HG02981 (cell line): ENCODE results near the gene CCNY.

Experiments
- ATAC-seq: cut with Tn5 transposase; IDR thresholded peaks from one replicate; pipeline ENCODE4 v1.9.1; 2021; ENCODE audit warnings: mild to moderate bottlenecking, moderate library complexity; ENCODE audit not compliant: unreplicated experiment

CCNY gene

DNA sequence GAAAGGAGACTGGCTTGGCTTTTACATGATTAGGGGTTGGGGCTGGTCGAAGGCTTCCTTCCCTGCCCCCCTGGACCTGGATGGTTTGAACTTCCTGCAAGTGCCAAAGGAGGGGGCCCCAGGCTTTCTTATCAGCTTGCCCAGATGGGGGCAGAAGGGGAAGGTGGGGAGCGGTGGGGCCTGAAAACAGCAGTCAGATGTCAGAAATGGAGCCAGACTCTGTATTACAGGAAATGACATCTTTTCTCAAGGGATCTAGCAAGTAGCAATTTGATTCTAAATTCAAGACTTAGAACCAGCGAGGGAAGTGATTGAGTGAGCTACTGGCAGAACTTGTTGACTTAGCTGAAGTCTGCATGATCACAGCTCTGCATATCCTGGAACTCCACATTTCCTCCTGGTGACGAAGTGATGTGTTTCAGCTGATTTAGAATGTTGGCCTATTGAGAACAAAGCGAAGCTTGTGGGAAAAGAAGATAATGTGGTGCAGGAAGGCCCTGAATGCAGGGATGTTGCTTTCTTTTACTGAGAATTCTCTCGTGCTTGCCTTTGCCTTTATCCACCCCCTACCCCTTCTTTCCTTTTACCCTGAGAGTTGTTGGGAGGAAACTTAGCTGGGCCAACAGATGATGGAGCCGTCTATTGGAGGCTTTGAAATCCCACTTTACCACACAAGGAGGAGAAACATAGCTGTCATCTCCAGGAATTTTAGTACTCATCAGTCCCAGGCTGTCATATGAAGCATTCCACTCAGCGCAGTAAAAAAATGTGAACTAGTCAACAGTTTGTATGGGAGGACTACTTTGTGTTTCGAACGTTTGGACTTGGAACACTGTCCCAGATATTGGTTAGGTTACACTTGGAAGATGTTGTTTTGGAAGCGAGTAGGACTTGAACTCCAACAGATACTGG lies 43.2 kb downstream of the CCNY start:
- ATAC-seq: peak; percentile 68

DNA sequence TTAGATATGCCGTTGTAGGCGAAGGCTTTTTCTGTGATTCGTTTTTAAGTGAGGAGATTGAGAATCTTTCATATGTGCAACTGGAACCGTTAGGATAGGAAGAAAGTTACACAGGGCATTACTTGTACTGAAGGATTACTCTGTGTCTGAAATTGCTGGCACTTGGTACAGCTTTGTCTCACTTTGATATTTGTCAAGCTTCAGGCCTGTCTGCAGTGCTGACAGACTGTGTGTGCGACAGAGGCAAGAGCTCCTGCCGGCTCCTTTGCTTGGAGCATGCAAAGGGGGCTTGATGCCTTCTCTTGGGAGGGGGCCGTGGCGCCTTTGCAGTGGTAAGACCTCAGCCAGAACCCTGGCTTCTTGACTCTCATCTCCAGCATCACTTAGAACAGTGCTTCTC lies 45.8 kb downstream of the CCNY start:
- ATAC-seq: no peak

DNA sequence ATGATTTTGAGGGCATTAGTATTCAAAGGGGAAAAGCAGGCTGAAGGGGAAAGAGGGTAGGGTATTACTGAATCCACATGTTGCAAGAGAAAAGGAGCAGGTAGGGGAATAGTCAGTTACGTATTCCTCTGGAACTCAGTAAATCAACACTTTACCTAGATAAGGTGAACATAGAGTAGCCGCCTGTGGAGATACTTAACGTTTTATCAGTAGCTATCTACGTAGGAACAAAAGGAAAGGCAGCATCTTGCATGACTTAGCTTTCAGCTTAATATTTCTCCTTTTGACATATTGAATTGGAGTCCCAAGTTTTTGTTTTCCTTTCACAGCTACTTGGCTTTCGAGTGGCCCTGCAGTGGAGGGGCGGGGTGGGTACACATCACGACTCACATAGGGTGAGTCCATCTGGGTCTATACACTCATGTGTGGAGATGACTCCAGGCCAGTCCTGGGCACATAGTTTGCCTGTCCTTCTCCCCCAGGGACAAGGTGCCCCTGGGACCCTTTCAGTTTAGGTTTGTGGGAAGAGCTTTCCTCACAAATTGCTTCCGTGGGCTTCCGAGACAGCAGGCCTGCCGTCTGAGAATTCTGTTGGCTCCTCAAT lies 48.1 kb downstream of the CCNY start:
- ATAC-seq: no peak

DNA sequence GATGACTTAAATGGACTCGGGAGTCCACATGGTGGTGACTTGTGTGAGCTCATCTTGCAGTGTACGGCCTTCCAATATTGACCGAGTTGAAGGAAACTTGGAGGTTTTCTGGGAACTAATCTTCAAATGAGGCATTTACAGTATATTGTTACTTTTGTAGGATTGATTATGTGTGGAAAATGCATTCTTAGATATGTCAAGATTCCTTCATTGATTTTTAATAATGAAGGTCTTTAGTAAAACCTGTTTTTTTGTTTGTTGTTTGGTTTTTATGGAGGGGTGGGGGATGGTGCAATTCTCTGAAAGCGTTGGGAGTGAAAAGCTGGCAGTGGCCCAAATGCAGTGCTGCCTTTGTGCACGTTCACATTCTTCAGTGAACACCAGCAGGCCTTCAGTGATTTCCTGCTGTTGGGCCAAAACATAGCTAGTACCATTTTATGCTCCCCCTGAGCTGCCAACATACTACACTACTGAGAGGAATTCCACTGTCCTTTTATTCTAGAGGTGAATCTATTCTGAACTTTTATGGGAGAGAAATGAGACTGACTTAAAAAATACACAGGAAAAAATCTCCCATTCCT lies 50.4 kb downstream of the CCNY start:
- ATAC-seq: no peak

DNA sequence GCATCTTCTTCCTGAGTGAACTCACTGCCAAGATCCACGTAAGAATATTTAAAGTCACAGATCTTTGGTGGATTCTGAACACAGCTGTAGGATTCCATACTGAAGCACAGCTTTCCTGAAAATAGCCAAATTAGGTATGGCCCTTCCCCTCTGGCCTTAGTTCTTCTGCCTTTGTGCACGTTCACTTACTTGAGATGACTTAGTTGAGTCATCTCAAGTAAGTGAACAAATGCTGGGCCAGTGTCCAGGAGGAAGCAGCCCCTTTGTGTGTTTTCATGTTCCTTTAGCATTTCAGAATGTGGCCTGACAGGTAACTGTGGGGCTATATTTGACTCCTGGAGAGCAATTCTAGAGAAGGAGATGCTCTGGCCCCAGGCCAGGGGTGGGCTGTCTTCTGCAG lies 51.5 kb downstream of the CCNY start:
- ATAC-seq: peak; percentile 75

DNA sequence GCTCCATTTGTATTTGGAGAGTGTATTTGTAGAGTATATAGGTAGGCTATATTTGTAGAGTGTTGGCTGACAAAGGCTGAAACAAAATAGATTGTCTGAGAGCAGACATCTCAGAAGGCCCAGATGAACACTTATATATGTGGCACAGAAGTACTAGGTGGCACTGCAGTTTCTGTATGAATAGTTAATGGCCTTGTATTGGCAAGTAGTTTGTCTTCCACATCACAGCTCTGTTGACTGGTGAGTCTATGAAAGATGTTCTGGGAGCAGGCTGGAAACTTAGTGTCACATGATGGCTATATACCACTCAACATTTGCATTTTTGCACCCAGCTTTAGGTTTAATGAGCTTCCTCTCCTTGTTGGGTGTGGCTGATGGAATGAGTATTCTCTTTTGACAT lies 51.9 kb downstream of the CCNY start:
- ATAC-seq: peak; percentile 44

DNA sequence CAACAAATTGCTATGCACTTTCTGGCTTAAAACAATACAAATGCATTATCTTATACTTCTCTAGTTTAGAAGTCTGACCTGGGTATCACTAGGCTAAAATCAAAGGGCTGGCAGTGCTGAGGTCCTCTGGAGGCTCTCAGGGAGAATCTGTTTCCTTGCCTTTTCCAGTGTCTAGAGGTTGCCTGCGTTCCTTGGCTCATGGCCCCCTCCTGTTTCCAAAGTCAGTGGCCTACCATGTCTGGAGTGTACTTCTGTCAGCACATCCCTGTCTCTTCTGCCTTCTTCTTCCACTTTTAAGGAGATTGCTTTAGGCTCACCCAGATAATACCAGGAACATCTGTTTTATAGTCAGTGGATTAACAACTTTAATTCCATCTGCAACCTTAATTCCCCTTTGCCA lies 52.4 kb downstream of the CCNY start:
- ATAC-seq: no peak

DNA sequence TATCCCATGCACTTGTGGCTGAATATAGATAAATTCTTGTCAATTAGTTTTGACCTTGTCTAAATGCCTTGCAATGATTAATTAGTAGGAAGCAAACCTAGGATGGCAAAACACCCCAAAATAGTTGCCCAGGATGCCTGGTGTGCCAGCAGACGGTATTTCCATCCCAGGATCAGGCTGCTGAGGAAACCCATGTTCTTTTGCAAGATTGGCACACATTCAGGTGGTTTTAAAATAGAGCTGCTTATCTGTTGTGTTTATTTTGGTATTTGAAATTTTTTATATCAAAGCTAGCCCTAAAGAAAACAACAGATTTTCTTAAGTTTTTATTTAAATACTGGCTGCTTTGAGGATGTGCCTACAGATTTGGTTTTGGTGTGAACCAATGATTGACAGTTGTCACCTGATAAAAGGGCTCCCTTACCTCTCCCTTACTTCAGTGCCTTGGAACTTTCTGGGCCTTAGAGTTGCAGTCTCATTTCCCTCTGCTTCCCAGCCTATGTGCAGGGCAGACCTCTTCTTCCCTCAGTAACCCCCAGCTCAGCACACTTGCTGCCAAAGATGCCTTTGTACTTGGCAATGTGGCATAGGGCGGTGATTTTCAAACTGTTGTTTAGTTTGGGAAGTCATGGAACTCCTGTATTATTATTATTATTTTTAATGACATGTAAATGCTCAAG lies 54.0 kb downstream of the CCNY start:
- no peak for ATAC-seq

DNA sequence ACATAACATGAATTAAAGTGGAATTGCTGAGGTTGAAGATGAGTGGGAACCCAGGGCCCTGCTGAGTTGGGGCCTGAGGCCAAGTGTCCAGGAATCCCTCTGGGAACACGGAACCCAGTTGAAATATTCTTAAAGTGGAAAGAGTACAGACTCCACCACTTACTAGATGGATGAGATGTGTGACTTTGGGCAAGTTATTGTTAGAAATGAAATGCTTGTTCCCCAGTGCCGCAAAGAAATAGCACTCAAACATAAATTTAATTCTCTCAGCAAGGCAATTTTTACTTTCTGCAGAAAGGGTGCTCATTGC lies 54.5 kb downstream of the CCNY start:
- no peak for ATAC-seq

DNA sequence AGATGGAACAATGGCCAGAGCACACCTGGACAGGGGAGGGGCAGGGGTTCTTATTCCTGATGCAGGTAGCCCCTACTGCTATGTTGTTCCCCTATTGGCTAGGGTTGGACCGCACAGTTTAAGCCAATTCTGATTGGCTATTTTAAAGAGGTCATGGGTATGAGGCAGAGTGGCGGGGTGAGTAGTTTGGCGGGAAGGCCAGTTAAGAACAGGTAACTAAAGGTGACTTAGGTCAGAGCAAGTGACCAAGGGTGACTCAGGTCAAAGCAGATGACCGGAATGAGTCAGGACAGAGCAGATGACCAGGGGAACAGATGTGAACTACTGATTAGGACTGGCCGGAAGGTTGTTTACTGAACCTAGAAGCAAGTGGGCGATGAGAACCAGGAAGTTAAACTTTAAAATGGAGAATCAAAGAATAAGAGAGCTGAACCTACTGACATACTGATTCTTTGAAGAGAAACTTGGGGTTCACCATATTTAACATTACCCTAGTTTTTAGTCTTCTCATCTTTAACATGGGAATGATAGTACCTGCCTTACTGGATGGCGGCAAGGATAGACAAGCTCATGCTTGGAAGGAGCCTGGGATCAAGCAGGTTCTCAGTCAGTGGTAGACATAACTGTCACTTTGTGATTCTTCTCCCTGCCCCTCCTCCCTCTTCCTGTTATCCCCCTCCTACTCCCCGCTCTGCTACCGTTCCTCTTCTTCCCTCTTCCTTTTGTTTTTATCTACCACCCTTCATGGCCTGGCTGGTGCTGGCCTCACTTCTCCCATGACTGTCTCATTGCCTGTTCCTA lies 55.0 kb downstream of the CCNY start:
- no peak for ATAC-seq

DNA sequence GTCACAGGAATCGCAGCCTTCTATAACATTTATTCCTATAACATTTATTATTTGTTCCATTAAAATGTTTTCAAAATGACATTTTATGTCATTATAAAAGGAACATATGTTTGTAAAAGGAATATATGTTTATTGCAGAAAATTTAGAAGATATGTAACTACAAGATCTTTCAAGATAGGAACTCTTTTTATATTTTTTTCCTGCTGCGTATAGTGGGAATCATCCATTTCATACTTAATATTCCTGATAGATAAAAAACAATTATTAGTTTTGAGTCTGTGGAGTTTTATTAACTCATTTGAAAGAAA lies 55.6 kb downstream of the CCNY start:
- no peak for ATAC-seq

DNA sequence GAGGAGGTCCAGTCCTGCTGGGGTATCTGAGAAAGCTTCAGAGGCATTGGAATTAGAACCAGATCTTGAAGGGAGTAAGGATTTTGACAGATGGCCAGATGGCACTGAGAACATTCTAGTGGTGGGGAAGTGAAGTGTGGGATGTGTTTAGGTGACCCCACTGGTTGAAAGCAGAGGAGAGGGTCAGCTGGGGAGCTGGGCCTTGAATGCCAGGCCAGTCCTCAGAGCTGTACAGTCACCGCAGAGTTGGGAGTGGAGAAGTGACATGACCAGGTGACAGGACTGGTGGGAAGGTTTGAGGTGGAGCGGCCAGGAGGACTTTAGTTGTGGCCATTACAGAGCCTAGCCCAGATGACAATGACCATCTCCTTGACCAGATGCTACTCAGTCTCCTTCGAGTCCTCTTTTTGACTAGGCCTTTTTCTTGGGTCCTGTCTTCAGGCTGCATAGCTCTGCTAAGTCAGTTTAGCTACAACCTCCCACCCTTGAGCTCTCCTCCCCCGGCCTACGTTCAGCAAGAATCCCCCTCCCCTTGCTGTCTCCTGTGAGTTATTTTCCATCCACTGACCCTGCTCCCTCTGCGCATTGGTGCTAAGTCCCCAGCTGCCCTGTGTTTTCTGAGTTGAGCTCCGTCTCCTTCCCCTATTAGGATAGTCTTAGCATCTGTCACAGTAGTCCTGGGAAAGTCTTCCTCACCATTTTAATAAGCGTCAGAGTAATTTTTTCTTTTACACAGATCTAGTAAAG lies 56.3 kb downstream of the CCNY start:
- no peak for ATAC-seq

DNA sequence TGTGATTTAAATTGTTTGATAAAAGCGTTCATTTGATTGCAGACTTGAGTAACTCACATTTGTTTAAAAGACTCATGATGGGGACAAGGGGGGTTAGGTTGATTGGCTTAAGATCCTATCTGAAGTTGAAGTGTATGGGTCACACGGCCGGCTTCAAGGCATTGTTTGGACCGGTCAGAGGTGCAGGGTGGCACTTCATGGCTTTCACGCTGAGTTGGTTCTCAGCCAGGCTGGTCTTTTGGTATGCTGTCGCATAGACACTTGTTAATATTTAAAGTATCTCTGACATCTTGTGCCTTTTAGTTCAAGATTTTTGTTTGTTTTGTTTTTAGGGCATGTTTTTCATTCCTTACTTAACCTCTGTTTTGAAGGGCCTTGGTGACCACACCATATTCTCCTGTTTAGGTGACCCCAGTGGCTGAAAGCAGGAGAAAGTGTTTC lies 58.1 kb downstream of the CCNY start:
- no peak for ATAC-seq

DNA sequence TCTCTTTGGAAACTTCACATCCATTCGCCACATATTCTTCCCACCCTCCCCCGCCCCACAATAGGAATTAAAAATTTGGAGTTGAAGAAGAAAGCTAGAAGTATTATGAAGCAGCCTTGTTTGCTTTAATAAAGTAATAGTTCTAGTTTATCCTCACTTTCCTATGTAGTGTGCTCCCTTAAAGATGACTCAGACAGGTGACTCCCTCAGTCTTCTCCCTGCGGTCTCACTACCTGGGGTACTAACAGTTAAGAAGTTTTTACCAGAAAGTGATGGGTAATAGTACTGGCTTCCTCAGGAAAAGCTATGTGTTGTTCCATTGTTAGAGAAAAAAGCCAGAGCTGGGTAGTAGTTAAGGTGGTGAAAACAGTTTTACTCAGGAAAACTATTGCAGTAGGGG lies 58.6 kb downstream of the CCNY start:
- no peak for ATAC-seq

DNA sequence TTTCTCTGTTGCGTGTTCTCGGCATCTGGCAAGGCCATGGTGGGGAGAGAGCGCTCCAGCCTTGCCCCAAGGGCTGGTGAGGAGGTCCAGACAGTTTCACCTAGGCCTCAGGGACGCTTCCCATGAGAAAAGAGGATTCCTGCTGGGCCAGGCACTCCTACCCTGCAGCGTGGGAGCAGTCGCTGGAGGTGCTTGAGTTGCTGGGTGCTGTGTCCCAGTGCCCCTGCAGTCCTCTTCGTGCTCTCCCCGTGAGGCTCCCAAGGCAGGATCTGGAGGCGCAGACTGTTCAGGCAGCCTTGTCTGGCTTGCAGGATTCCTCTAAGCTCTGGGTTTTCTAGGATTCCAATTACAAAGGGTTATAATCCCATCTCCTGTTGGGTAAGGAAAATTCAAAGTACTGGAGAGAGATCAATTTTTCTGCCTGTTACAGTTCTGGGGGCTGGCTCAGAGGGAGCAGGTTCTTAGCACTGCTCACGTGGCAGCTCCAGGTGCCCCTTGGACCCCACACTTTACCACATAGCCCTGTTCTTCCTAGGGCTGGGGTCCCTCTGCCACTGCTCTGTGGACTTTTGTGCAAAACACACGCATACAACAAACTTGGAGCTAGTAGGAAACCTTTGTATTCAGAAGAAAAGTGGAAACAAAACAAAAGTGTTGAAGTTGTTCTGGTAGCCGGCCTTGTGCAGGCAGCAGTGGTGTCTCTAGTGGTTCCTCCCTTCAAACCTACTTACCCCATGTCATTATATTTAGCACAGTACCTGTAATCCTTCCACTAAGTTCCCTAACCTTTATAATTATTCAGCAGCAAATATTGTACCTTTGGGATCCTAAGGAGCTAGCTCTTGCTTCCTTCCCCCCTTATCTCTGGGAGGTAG lies 60.5 kb downstream of the CCNY start:
- ATAC-seq: no peak

DNA sequence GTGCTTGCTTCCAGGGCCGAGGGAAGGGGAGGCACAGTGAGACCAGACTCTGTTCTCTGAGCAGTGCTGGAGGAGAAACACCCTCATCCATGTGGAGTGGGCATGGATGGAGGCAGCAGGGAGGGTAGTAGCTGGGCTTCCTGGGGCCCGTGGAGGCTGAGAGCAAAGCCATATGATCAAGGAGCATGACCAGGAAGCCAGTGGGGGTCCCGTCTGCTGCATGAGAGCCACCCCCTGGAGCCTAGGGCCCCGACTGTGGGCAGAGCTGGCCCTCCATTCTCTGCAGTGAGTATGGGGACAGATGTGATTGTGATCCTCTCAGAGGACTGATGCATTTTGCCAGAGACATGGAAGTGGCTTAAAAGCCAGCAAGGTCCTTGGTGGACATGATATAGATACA lies 61.6 kb downstream of the CCNY start:
- ATAC-seq: no peak

DNA sequence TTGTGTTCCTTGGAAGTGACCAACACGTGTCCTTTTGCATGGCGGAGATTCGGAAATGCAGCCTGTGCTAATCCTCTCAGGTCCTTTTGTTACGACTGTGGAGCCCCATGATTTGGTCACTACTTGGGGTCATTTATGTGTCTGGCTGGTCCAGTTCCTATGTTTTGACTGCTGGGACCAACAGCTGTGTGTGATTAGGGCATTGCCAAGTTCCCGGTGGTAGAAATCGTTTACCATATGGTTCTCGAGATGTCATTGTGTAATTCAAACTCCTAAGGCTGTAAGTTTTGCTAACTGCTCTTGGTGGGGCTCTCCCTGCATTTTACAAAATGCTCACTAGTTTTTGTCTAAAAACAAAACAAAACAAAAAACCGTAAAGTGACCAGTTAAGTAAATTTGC lies 62.0 kb downstream of the CCNY start:
- ATAC-seq: no peak

DNA sequence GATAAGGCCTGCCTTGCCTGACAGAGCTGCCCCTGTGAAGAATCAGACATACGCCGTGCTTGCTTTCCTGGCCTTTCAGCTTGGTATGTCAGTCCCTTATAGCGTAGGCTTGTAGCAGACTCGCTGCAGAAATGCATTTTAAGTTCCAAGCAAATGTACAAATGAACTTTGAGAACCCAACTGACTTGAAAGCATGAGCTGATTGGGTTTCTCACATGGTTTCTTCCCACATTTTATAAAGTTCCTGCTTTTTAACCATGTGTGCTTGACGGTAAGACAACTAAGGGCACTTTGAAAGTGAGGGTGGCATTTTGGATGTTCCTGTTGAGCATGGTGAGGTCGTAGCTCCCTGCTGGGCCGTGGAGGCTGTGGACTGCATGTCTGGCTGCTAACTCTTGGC lies 62.6 kb downstream of the CCNY start:
- ATAC-seq: no peak

DNA sequence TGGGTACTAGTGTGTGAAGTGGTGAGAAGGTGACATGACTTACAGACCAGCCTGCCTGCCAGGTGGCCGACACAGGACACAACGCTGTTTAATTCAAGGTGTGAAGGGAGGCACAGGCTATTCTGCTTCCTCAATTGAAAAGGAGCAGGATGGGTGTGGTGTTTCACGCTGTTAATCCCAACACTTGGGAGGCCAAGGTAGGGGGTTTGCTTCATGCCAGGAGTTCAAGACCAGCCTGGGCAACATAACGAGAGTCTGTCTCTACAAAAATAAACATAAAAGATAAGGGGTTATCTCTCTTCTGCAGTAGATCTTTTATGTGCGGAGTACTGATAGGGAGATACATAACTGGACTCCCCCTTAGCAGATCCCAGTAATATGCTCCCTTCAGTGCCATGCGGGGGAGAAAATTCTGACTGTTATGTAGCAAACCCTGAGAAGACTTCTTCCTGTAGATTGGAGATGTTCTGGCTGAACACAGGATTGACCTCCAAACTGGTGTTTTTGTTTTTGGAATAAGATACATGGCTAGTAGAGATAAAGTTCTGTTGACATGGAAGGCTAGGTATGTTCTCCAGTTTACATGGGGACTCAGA lies 63.2 kb downstream of the CCNY start:
- ATAC-seq: no peak
